WERI-Rb-1 (cell line): ENCODE results near the gene MYLK.

Source experiments
- DNase-seq: peaks from one replicate; pipeline ENCODE4 v3.0.0-alpha.2; 2020
- H3K27ac ChIP-seq: fragments of 250-450 bp; sonication (Bioruptor Pico); 2 replicates; pipeline ENCODE4 v1.5.1; 2020; ENCODE audit warnings: mild to moderate bottlenecking, moderate library complexity
- H3K27me3 ChIP-seq: fragments of 250-450 bp; sonication (Bioruptor Pico); 2 replicates; pipeline ENCODE4 v1.5.1; 2021; ENCODE audit warnings: mild to moderate bottlenecking, low read depth, moderate library complexity; ENCODE audit not compliant: insufficient read depth, severe bottlenecking
- H3K36me3 ChIP-seq: fragments of 250-450 bp; sonication (Bioruptor Pico); 2 replicates; pipeline ENCODE4 v1.5.1; 2020; ENCODE audit warnings: mild to moderate bottlenecking, moderate library complexity
- H3K4me3 ChIP-seq: 2 replicates; pipeline ENCODE4 v1.5.1; 2011; ENCODE audit warnings: low read depth, mild to moderate bottlenecking, control low read depth, low read length
- H3K9me3 ChIP-seq: fragments of 250-450 bp; sonication (Bioruptor Pico); 2 replicates; pipeline ENCODE4 v1.5.1; 2021; ENCODE audit warnings: mild to moderate bottlenecking, moderate library complexity; ENCODE audit not compliant: severe bottlenecking
- TF ChIP-seq, protein P1 (sequence below): IDR thresholded peaks from 2 replicates; pipeline ENCODE4 v1.5.1; 2011; ENCODE audit warnings: low read depth, mild to moderate bottlenecking, control low read depth, inconsistent platforms, low read length

MYLK gene

DNA sequence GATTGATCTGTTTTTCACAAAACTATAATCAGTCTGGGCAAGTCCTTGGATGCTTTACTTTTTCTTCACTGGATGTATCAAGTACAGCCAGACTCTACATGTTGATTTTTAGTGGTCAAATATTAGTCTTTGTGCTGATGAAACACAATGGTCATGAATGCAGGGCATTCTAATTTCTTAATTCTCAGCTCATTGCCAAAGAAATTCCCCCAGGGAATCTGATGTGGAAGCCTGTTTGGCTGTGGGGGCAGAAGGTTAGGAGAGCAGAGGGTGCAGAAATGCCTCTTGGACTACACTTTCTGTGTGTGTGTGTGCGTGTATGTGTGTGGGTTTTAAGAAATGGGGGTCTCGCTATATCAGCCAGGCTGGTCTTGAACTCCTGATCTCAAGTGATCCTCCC, 250.6 kb downstream of the MYLK start:
- TF ChIP-seq, protein P1, sequence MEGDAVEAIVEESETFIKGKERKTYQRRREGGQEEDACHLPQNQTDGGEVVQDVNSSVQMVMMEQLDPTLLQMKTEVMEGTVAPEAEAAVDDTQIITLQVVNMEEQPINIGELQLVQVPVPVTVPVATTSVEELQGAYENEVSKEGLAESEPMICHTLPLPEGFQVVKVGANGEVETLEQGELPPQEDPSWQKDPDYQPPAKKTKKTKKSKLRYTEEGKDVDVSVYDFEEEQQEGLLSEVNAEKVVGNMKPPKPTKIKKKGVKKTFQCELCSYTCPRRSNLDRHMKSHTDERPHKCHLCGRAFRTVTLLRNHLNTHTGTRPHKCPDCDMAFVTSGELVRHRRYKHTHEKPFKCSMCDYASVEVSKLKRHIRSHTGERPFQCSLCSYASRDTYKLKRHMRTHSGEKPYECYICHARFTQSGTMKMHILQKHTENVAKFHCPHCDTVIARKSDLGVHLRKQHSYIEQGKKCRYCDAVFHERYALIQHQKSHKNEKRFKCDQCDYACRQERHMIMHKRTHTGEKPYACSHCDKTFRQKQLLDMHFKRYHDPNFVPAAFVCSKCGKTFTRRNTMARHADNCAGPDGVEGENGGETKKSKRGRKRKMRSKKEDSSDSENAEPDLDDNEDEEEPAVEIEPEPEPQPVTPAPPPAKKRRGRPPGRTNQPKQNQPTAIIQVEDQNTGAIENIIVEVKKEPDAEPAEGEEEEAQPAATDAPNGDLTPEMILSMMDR, result no peak
- Histone ChIP-seq H3K36me3 (no peaks in the 10 kb centered on the region), H3K27ac (no peak overlapping the region), H3K4me3 (no peak overlapping the region), H3K9me3 (no peaks in the 10 kb centered on the region), H3K27me3 (no peaks in the 10 kb centered on the region)
- DNase-seq, result no peak

DNA sequence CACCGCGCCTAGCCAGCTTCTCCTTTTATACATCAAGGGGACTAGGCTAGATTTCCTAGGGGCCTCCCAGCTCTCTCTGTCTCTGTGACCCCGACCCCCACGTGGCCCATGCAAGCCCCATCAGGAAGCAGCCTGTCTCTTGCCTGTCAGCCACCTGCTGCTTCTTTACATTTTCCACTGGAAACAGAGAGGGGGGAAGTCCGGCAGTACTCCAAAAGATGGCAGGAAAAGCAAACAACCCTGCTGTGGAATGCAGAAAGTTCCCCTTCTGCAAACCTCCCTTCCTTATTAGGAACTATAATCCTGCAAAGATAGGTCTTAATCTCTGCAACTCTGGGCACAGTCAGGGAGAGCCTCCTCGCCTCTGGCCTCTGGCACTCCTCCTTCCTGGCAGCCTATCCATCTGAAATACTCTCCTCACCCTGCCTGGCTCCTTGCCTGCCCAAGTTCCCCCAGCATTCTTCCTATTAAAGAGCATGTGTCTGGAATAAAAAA, 251.9 kb downstream of the MYLK start:
- TF ChIP-seq, protein P1, result no peak
- H3K36me3 ChIP-seq, result no peaks in the 10 kb centered on the region
- no peaks in the 10 kb centered on the region for H3K27me3 ChIP-seq
- H3K9me3 ChIP-seq, result no peaks in the 10 kb centered on the region
- H3K27ac ChIP-seq, result no peak overlapping the region
- DNase-seq, result no peak
- no peak overlapping the region for H3K4me3 ChIP-seq

DNA sequence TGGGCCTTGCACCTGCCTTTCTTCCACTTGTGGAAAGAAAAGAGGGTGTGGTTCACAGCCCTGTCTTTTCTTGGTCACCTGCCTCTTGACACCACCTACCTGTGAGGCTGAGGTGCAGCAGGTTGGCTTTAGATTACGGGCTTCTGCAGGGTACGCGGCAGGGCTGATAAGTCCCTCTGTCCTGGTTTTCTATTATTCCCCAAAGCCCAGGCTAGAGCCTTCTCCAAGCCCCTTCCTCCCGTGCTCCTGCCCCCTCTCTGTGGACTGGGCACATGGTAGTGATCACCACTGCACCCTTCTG, 254.4 kb downstream of the MYLK start:
- no peaks in the 10 kb centered on the region for H3K9me3 ChIP-seq
- H3K27ac ChIP-seq, result no peak overlapping the region
- H3K4me3 ChIP-seq, result no peak overlapping the region
- no peaks in the 10 kb centered on the region for H3K27me3 ChIP-seq
- no peak for DNase-seq
- no peaks in the 10 kb centered on the region for H3K36me3 ChIP-seq
- TF ChIP-seq, protein P1, result peak; percentile 31; the same call in 1 of the 2 replicates

DNA sequence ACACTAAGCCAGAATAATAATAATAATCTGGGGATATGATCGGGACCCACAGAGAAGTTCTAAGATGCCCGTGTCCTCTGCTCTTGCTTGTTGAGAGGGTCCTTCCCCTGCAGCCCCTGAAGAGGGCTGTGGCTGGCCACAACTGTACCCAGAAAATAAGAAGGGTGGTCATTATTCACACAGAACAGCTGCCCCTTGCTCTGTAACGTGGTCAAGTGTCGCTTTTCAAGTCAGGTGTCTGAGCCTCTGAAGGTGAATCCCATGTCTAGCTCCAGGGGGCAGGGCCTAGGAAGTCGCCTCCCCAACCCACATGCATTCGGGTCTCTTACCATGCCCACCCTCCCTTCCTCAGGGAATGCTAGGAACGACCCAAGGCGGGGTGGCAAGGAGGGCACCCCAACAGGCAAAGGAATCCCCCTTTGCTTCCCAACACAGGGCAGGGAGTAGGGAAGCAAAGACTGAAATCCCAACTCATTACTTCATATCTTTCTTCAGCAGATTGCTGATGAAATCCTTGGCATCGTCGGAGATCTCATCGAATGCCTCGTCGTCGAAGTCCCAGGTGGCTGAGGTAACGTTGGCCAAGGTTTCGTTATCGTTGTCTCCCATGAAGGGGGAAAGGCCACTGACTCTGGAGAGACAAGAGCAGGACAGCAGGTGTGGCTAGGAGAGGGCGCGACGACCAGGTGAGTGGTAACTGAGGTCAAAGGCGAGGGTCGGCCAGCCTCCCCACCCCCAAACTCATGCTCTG, 255.0 kb downstream of the MYLK start:
- H3K9me3 ChIP-seq, result no peaks in the 10 kb centered on the region
- no peak overlapping the region for H3K27ac ChIP-seq
- no peaks in the 10 kb centered on the region for H3K36me3 ChIP-seq

DNA sequence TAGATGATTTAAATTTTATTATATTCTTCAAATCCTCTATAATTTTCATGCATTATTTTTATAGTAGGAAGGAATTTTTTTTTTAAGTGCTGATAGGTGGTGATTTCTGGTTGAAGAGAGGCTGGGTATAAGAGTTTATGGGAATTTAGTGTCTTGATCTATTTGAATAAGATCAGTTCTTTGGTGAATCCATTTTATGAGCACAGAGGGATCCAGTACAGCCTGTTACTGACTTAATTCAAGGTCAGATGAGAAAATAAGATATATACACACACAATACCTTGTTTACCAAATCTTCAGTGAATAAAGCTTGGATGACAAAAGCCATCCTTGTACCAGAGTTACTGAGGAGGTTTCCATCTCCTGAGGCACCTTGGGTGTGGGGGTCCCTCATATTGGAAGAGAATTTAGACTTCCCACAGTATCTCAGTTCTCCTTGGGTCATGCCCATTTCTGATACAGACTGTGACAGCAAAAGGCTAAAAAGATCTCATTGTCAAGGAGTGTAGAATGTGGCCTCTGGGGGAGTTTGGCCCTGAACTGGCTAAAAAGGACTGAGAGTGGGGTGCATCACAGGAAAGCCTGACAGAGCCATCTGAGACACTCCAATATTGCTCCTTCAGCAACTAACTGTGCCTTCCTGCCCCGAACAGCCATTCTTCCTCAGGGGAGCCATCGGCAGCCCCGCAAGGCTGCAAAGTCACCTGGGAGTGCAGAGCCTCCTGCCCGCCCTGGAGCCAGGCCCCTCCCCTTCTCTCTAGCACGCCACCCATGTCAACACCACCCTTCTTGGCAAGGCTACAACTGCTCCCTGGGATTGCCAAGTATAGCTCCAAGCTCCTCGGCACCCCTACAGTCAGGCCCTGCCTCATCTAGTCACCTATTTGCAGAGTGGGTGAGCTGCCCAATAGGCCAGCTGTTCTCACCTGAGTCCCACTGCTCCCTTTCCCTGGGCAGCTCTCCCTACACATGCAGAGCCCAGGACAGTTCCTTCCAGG, 256.2 kb downstream of the MYLK start:
- H3K4me3 ChIP-seq, result no peak overlapping the region
- no peaks in the 10 kb centered on the region for H3K9me3 ChIP-seq
- H3K27ac ChIP-seq, result no peak overlapping the region
- no peak for DNase-seq
- H3K36me3 ChIP-seq, result no peaks in the 10 kb centered on the region
- no peaks in the 10 kb centered on the region for H3K27me3 ChIP-seq
- TF ChIP-seq, protein P1, result no peak

More for the DNA sequence above, 255.0 kb downstream of the MYLK start:
- DNase-seq, result no peak
- no peak overlapping the region for H3K4me3 ChIP-seq
- H3K27me3 ChIP-seq, result no peaks in the 10 kb centered on the region
- TF ChIP-seq, protein P1, result no peak
